Measurements from ENCODE around the gene RDH14.

Gene RDH14

DNA sequence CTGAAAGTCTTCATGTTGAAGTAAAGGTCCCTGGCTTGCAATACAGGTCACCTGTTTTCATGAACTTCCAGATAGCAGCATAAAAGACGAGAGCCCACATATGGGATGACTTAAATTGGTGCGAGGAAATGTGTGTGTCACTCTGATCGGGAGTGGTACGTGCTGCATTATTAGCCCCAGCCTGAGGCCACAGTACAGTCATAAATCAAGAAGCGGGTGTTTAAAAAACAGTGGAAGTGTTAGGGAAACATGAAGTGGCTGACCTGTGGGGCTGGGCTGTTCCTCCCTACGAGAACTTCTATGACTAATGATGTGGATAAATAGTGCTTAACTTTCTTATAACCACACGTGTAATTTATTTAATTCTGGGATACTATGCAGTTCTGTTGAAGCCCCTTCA, 24.4 kb downstream of the RDH14 start:
- in situ Hi-C loops (cut with HindIII; ENCODE audit: low sequenced_read_pairs) = no loop called here
- peak; percentile 16 for DNase-seq (ENCODE audit: low read depth, low spot score)
- no peak overlapping the region for H3K4me3 ChIP-seq (ENCODE audit: low read depth, low read length)
- TF ChIP-seq, protein P1, sequence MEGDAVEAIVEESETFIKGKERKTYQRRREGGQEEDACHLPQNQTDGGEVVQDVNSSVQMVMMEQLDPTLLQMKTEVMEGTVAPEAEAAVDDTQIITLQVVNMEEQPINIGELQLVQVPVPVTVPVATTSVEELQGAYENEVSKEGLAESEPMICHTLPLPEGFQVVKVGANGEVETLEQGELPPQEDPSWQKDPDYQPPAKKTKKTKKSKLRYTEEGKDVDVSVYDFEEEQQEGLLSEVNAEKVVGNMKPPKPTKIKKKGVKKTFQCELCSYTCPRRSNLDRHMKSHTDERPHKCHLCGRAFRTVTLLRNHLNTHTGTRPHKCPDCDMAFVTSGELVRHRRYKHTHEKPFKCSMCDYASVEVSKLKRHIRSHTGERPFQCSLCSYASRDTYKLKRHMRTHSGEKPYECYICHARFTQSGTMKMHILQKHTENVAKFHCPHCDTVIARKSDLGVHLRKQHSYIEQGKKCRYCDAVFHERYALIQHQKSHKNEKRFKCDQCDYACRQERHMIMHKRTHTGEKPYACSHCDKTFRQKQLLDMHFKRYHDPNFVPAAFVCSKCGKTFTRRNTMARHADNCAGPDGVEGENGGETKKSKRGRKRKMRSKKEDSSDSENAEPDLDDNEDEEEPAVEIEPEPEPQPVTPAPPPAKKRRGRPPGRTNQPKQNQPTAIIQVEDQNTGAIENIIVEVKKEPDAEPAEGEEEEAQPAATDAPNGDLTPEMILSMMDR (IDR thresholded peaks at IDR 0.05; ENCODE audit: low read depth, low read length) = no peak

DNA sequence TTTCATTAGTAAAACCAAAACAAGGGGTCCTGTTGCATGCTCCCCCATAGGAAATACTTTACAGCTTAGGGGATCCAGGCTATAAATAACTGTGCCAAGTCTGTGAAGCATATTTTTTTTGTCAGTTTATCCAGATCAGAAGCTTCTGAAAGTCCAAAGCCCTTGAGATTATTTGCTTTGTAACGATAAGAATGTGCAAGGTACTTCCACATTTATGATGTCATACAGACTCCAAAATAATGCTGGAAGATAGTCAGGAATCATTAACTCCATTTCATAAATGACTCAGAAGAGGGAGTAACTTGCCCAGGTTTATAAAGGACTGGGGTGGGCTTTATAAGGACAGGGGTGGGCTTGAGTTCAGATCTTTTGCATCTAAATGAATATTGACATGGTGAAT, 29.3 kb downstream of the RDH14 start:
- in situ Hi-C loops (cut with HindIII; ENCODE audit: low sequenced_read_pairs) = no loop called here
- H3K4me3 ChIP-seq (ENCODE audit: low read depth, low read length) = no peak overlapping the region
- TF ChIP-seq, protein P1 (IDR thresholded peaks at IDR 0.05; ENCODE audit: low read depth, low read length) = no peak
- no peak for DNase-seq (ENCODE audit: low read depth, low spot score)

DNA sequence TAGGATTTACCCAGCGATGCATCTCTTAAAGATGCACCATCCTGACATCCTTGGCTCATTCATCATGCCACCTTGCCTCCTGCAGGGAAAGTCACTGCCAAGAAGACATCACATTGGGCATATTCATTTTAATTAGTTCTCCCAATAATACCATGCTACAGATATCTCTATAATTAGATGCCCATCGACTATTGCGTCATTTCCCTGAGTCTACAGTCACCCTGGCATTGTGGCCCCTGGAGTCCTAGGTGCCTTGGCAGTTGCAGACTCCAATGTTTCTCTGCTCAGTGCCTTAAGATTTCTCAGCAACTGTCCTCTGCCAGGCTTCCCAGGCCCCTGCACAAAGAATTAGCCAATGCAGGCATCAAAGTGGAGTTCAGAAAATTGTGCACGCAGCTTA, 32.6 kb downstream of the RDH14 start:
- no peak for DNase-seq (ENCODE audit: low read depth, low spot score)
- H3K4me3 ChIP-seq (ENCODE audit: low read depth, low read length) = no peak overlapping the region
- in situ Hi-C loops (cut with HindIII; ENCODE audit: low sequenced_read_pairs) = no loop called here
- TF ChIP-seq, protein P1 (IDR thresholded peaks at IDR 0.05; ENCODE audit: low read depth, low read length) = no peak

DNA sequence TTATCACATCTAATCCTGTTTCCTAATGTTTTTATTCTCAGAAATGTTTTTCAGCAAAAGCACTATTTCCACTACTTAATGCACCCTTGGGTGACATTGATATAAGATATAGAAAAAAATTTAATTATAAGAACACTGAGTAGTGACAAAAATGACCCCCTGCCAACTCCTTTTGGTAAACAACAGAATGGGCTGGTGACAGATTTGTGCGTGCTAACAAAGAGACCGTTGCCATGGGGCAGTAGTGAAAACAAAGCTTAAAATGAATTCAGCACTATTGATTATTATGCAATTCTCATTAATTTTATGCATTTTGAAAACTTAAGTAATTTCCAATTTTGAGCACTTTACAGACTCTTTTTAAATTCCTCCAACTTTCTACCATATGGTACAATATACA, 33.1 kb downstream of the RDH14 start:
- H3K4me3 ChIP-seq (ENCODE audit: low read depth, low read length) = no peak overlapping the region
- in situ Hi-C loops (cut with HindIII; ENCODE audit: low sequenced_read_pairs) = no loop called here
- TF ChIP-seq, protein P1 (IDR thresholded peaks at IDR 0.05; ENCODE audit: low read depth, low read length) = no peak
- no peak for DNase-seq (ENCODE audit: low read depth, low spot score)

DNA sequence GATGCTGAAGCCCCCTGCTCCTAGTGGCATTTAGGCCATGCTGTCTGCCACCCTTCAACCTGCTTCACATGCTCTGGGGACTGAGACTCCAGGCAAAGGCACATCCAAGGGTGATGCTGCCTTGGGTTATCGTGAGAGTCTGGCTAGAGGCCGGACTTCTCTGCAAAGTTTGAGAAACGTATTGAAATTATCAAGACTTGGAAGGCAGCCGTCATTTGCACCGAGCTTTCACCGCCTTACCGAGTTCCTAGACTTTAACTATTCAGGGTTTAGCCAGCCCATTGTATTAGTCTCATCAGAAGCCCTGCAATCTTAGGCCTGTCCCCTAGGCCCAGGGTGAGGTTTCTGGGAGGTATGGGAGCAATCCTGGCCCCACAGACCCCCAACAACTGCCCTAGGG, 34.0 kb downstream of the RDH14 start:
- no peak for DNase-seq (ENCODE audit: low read depth, low spot score)
- H3K4me3 ChIP-seq (ENCODE audit: low read depth, low read length) = no peak overlapping the region
- in situ Hi-C loops (cut with HindIII; ENCODE audit: low sequenced_read_pairs) = no loop called here
- TF ChIP-seq, protein P1 (IDR thresholded peaks at IDR 0.05; ENCODE audit: low read depth, low read length) = no peak

DNA sequence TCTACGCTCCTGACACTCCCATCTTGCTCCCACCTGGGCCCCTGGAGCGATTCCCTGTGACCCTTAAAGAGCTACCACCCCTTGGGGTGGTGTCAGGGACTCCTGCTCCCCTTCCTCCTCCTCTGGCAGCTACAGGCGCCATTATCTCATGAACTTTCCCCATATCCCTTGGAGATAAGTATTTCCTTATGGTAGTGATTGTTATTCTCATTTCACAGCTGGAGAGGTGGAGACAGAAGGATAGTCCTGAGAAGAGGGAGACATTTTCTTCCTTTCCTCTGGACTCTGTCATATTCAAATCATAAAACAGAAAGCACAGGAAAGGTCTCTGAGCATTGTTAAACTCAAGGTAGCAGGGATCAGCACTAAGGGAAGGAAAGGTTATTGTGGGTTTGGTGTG, 34.6 kb downstream of the RDH14 start:
- no peak overlapping the region for H3K4me3 ChIP-seq (ENCODE audit: low read depth, low read length)
- DNase-seq (ENCODE audit: low read depth, low spot score) = no peak
- in situ Hi-C loops (cut with HindIII; ENCODE audit: low sequenced_read_pairs) = no loop called here
- TF ChIP-seq, protein P1 (IDR thresholded peaks at IDR 0.05; ENCODE audit: low read depth, low read length) = no peak

DNA sequence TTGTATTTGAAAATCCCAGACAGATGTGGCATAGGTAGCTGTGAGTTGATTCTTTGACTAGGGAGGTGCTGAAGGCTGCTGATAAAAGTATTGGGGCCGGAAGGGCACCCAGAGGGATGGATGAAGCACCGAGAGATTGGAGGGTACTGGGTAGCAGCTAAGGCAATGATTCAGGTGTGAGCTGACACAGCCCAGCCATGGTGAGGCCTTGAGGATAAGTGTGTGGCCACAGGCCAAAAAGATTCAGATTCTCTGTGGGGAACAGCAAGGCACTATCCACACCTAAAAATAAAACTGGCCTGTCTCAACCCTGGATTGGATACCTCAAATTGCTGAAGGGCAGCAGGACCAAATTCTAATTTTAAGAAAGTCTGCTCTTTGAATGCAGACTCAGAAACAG, 35.2 kb downstream of the RDH14 start:
- TF ChIP-seq, protein P1 (IDR thresholded peaks at IDR 0.05; ENCODE audit: low read depth, low read length) = no peak
- H3K4me3 ChIP-seq (ENCODE audit: low read depth, low read length) = no peak overlapping the region
- no peak for DNase-seq (ENCODE audit: low read depth, low spot score)
- in situ Hi-C loops (cut with HindIII; ENCODE audit: low sequenced_read_pairs) = no loop called here
